HS-5 (cell line): Measurements from ENCODE around the gene XPO6.
"Not testable (repeated sequence)": the region's sequence is repeated elsewhere in the genome, so short reads cannot be mapped to it uniquely, and the experiment has no call there.

Experiments used
- DNase-seq: peaks from one replicate; pipeline ENCODE4 v3.0.0-alpha.2; 2012; ENCODE audit warnings: low read depth

The XPO6 gene, protein sequence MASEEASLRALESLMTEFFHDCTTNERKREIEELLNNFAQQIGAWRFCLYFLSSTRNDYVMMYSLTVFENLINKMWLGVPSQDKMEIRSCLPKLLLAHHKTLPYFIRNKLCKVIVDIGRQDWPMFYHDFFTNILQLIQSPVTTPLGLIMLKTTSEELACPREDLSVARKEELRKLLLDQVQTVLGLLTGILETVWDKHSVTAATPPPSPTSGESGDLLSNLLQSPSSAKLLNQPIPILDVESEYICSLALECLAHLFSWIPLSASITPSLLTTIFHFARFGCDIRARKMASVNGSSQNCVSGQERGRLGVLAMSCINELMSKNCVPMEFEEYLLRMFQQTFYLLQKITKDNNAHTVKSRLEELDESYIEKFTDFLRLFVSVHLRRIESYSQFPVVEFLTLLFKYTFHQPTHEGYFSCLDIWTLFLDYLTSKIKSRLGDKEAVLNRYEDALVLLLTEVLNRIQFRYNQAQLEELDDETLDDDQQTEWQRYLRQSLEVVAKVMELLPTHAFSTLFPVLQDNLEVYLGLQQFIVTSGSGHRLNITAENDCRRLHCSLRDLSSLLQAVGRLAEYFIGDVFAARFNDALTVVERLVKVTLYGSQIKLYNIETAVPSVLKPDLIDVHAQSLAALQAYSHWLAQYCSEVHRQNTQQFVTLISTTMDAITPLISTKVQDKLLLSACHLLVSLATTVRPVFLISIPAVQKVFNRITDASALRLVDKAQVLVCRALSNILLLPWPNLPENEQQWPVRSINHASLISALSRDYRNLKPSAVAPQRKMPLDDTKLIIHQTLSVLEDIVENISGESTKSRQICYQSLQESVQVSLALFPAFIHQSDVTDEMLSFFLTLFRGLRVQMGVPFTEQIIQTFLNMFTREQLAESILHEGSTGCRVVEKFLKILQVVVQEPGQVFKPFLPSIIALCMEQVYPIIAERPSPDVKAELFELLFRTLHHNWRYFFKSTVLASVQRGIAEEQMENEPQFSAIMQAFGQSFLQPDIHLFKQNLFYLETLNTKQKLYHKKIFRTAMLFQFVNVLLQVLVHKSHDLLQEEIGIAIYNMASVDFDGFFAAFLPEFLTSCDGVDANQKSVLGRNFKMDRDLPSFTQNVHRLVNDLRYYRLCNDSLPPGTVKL

DNA sequence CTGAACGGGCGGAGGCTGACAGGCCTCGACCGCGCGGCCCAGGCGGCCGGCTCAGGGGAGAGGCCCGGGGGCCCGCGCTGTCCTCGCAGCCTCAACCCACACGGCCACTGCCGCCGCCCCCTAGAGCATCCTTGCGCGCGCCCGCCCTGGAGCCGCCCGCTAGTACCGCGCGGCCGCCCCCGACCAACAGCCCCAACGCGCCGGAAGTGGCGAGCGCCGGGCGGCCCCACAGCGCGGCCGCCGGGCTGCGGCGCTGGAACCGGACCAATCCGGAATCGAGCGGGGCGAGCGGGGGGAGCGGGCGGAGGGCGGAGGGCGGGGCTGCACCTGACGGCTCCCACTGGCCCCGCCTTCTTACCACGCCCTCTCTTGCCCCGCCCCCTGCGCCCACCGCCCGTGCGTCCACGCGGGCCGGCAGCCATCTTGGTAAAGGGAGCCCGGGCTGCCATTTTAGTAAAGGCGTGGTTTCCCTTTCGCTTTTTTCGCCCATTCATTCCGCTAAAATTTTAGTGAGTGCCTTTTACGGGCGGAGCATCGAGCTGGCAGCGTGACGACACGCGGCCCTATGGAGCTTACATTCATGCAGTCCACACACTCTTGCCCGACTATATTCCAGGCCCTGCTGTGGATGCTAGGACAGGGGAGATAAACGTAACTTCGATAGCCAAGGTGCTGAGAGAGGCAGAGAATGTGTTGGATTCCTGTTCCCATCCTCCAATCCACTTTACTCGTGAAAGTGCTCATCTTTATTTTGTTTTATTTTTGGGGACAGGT lies at the start of gene XPO6:
Gene XPO6, minus strand, starts transcription at position 208 of the 774 bp plus-strand sequence. CDS start 597 bp downstream, outside the sequence.
- DNase-seq: peak; percentile 83

DNA sequence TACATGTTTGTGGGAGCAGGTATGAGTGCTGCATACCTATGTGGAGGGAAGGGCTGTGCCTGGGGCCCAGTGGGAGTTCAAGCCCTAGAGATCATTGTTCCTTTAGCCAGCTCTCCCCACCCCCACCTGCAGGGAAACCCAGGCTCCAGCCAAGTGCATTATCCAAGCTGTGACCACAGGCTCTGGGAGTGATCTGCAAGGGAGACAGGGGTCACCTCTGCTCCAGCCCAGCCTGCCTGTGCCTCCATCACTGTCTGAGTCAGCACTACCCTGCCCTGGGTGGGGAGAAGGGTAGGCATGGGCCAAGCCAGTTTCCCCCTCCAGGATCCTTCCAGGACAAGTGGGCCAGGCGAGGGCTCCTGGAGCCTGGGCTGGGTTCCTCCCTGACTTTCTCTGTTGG lies 48.4 kb upstream of the XPO6 start:
- no peak for DNase-seq

DNA sequence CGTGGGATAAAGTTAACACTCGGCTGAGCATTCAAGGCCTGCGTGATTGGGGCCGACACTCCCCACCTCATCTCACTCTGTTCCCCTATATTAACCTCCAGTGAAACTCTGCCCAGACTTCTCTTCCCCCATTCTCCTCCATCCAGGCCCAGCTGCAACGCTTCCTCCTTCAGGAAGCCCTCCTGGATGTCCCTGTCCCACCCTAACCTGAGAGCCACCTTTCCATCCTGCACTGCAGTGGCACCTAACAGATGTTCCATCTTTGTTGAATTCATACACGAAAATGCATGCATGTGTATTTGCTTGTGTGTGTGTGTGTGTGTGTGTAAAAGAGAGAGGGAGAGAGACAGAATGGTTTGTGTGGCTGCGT lies 48.0 kb upstream of the XPO6 start:
- no peak for DNase-seq

DNA sequence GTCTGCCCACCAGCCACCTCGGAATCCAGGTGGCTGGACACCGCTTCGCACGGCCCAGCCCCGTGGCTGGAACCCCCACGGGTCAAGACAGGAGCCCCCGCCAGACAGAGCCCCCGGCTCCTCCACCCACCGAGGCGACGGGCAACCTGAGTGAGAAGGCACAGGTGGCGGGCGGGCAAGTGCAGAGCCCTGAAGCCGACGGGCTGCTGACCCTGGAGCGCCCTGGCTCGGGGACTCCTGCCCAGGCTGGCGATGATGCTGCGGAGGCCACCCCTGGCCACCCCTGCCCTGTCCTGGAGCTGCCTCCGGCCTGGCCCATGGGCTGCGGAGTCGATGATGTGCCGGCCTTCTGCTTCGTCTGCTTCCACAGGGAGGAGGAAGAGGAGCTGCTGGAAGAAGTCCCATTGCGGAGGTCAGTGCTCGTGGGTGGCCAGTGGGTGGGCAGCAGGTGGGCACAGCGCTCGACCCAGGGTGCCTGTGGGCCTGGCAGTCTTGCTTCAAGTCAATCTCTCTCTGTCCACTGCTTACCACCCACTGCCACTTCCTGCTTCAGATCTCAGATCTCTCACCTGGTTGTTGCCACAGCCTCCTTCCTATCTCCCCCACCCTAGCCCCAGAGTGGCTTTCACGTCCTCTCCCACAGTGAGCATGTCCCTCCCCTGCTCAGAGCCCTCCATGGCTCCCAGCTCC lies 47.5 kb upstream of the XPO6 start:
- DNase-seq: no peak

DNA sequence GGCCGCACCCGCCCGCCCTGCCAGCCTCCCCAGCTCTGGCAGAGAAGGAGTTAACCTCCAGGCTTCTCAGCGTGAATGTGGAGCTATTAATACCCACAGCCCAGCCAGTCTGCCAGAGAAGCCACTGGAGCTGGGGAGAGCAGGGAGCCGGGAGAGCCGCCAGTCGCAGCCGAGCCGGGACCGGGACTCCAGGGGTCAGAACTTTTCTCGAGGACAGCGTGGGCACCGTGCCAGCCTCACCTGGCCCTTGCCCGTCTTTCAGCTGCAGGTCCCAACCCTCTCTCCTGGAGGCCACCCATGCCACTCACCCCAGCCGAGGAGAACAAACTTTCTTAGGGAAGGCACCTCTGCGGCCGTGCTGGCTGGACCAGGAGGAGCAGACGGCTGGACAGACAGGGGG lies 46.8 kb upstream of the XPO6 start:
- DNase-seq: no peak

DNA sequence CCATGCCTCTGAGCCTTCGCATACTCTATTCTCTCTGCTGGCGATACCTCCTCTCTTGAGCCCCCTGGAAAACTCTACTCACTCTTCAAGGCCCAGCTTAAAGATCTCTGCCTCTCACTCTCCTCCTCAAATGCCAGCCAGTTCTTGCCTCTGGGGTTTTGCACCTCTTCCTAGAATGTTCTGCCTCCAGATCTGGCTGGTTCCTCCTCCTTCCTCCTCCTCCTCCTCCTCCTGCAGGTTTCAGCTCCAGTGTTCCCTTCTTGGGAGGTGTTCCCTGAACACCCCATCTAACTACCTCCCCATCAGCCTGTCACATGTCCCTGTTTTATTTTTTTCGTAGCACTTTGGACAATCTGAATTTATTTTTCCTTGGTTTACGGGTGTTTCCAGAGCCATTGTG lies 45.5 kb upstream of the XPO6 start:
- no peak for DNase-seq

DNA sequence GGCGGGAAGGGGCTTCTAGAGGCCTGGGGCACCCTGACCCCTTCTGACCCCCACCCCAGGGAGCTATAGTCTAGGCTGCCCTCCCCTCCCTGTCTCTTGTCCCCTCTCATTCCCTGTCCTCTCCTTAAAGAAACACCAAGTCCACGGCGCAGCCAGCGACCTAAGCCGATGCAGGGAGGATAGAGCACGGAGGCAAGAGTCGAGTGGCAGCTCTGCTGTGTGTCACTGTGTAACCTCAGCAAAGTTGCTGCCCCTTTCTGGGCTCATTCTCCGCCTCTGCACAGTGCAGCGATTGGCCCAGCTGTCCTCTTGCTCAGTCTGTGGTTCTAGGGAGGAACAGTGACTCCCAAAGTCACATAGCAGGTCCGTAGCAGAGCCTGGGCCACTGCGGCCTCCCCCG lies 44.1 kb upstream of the XPO6 start:
- DNase-seq: no peak

DNA sequence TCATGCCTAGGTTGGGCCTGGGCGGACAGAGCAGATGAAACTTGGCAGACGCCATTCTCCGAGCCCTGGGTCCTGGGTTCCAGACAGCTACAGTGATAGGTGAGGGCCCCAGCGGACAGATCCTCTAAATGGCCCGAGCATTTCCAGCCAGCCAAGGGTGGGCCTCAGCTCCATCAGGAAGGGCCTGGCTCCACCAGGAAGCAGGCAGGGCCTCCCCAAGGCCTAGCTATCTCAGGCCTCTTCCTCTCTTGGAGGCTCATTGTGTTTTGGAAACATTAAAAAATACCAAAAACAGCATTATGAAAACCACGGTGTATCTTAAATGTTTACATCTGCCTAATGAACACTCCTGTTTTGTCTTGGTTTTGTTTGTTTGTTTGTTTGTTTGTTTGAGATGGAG lies 42.4 kb upstream of the XPO6 start:
- DNase-seq: no peak

DNA sequence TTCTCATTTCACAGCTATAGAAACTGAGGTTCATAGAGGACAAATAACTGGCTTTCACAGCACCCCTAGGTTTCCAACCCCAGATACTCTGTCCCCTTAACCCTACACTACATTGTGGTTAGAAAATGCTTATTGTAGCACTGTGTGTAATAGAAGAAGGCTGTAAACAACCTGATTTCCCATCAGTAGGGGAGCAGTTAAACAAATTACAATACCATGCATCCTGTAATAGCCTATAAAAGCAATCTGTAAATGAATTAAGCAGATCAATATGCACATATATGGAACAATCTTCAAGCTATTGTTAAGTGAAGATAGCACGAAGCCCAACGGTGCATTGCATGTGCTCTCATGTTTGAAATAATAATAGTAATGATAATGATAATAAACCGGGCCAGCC lies 39.2 kb upstream of the XPO6 start:
- no peak for DNase-seq

DNA sequence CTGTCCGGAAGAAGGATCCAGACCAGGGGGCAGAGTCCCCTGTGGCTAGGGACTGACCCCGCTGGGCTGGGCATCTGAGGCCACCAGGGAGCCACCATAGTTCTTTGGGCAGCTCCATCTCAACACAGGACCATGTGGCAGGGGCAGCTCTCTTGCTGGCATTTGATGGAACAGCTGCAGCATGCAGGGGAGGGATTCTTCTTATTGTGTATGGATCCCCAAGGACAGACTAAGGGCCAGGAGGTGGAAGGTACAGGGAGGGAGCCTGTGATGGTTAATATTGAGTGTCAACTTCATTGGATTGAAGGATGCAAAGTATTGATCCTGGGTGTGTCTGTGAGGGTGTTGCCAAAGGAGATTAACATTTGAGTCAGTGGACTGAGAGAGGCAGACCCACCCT lies 37.7 kb upstream of the XPO6 start:
- not testable (repeated sequence) for DNase-seq

DNA sequence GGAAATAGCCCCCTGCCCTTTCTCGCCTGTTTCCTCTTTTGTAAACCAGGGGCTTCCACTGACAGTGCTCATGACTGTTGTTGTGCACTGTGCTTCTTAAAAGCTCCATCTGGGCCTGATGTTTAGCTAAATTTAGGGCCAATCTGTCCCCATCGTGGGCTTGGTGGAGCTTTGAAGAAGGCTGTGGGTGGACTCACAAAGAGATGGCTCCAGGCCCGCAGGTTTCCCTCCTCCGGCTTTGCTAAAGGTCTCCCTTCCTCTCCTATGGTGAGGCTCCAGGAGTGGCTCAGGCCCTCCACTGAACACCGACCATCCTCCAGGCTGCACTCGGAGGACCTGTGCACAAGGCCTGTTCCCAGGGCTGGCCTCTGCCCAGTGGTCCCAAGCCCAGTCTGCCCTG lies 30.2 kb upstream of the XPO6 start:
- no peak for DNase-seq

DNA sequence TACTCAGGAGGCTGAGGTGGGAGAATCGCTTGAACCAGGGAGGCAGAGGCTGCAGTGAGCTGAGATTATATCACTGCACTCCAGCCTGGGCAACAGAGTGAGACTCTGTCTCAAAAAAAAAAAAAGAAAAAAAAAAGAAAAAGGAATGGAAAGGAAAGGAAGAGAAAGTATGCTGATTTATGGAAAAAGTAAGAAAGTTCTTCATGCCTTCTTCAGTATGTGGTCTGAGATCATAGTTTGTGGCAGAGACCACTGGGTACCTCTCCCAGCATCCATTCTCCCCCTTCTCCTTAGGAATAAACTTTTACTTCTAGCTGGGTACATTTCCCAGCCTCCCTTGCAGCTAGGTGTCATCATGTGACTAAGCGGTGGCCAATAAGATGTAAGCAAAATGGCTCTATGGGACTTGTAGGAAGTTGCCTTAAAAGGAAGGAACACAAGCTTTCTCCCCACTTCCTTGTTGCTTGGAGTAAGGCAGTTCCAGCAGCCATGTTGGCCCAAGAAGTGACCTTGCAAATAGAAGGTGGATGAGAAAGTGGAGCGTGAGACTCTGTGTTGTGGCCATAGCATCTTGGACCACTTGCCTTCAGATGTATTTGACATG lies 26.1 kb upstream of the XPO6 start:
- DNase-seq: no peak

DNA sequence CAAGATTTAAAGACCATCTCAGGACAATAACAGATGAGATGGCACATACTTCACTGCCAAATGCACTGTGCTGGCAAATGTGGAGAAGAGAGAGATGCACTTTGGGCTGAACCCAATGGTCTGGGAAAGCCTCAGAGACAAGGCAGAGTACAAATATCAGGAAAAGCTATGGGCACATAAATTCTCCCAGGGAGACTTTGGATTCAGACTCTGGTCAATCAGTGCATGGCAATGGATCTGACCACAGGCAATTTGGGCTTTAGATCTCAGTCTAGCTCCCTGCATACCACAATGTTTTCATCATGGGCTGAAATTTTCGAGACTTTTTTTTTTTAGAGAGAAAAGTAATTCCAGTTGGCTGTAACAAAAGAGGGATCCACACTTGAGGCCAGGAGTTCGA lies 20.0 kb upstream of the XPO6 start:
- DNase-seq: no peak

DNA sequence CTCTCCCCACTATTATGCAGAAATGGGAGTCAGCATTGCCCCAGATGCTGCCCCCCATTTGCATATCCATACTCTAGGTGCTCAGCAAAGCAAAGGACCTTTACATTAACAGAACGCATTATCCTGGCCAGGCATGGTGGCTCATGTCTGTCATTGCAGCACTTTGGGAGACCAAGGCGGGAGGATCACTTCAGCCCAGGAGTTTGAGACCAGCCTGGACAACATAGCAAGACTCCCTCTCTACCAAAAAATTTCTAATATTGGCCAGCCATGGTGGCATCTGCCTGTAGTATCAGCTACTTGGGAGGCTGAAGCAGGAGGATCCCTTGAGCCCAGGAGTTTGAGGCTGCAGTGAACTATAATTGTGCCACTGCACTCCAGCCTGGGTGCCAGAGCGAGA lies 12.1 kb upstream of the XPO6 start:
- not testable (repeated sequence) for DNase-seq

DNA sequence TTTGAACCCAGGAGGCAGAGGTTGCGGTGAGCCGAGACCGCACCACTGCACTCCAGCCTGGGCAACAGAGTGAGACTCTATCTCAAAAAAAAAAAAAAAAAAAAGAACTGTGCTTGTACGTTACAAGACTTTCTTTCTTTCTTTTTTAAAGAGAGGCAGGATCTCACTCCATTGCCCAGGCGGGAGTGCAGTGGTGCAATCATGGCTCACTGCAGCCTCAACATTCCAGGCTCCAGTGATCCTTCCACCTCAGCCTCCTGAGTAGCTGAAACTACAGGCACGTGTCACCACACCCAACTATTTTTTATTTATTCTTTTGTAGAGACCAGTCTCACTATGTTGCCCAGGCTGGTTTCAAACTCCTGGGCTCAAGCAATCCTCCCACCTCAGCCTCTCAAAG lies 8.0 kb upstream of the XPO6 start:
- DNase-seq: not testable (repeated sequence)

DNA sequence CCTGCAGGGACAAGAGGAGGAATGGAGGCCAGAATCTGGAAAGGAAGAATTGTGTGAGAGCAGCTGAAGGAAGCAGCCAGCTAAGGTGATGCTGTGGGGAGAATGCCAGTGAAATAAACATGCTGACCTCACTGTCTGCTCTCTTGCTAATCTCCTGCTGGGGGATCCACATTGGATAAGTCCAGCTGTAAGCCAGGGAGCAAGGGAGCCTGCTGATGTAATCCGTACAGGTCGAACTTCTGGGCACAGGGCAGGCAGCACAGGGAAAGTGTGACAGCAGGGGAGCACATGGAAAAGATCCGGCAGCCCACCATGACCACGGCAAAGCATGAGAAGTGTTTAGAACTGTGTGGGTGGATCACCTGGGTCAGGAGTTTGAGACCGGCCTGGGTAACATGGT lies 7.5 kb upstream of the XPO6 start:
- no peak for DNase-seq

DNA sequence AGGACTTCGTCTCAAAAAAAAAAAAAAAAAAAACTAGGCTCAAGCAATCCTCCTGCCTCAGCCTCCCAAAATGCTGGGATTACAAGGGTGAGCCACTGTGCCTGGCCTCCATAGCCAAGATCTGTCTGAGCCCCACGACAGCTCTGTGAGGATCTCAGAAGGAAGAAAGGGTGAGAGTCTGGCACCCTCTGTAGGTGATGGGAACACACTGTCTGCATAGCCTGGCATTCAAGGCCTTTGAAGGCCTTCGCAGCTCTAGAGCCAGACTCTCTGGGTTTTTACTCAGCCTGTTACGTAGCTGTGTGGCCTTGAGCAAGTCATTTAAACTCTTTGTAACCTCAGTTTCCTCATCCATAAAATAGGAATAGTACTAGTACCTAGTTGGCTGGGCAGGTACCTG lies 6.3 kb upstream of the XPO6 start:
- no peak for DNase-seq

DNA sequence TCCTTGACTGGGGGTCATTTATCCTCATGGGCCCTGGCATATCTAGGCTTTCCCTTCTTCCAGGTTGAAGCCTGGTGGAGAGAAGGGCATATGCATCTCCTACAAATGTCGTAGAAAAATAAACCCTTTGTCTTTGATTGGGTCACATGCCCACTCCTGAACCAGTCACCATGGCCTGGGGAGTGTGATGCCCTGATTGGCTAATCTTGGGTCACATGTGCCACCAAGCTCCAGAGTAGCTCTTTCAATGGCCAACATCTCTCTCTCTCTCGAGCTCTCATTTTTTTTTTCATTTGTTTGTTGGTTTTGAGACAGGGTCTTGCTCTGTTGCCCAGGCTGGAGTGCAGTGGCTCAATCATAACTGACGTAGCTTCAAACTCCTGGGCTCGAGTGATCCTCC lies 5.6 kb upstream of the XPO6 start:
- no peak for DNase-seq

DNA sequence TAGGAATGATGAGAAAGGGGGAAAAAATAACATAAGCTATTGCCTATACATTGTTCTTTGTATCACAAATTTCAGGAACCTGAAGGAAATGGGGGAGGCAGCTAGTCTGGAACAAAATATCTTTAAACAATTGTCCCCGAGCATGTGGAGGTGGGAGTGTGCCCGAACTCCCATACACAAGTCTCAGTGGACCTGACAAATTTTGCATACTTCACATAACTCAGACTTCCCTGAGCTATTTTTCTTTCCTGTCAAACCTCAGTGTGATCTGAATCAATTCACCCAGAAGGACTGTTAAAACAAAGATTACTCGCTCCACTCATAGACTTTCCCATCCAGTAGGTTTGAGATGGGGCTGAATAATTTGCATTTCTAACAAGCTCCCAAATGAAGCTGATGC lies 1.6 kb upstream of the XPO6 start:
- no peak for DNase-seq

DNA sequence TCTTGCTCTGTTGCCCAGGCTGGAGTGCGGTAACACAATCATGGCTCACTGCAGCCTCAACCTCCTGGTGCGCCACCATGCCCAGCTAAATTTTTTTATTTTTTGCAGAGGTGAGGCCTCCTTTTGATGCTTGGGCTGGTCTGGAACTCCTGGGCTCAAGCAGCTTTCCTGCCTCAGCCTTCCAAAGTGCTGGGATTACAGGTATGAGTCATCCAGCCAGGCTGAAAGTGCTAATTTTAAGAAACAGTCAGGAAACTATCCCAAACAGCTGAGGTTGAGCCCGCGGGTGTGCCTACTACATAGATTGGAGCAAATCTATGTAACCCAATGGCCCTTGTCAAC lies 738 bp upstream of the XPO6 start:
- DNase-seq: no peak

DNA sequence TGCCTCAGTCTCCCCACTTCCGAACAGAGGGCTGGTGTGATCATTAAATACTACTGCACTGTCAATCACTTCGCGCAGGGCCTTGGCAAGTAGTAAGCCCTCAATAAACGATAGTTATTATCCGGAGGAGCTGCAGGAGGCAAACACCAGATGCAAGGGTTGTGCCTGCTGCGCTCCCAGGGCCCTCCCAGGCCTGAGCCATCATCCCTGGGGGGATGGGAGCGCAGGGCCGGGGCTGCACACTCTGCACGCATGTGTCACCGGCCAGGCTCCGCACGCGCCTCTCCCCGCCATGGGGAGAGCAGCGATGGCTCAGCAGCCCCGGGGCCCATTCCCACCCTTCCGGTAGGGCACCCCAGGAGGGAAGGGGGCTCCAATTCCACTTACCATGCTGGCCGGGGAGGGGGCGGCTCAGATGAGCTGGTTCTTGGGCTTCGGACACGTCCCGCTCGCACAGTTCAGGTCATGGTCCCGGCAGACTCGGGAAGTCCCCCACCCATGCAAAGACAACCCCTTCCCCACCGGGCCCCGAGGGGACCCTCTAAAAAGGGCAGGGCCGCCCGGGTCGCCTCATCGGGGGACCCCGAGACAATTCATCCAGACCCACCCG lies 681 bp downstream of the XPO6 start:
- DNase-seq: no peak
